ENCODE data around the gene RASGRP1.

RASGRP1 gene

DNA sequence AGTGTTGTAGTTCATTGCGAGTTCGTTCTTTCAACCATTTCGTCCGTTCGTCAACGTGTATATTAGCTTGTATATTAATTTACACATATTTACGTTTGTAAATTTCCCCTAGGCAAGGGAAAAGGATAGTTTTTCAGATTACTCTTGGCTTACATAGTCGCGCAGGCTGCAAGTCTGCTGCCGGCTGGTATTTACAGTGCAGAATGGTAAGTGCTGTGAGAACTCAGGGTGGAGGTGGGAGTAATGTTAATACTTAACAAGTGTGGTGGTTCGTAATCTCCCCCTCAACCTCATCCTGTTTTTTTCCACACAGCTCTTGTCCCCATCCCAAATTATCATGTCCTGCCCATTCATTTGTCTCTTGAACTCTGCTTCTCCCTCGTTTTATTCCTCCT, 109.9 kb downstream of the RASGRP1 start:
- no peak for DNase-seq

DNA sequence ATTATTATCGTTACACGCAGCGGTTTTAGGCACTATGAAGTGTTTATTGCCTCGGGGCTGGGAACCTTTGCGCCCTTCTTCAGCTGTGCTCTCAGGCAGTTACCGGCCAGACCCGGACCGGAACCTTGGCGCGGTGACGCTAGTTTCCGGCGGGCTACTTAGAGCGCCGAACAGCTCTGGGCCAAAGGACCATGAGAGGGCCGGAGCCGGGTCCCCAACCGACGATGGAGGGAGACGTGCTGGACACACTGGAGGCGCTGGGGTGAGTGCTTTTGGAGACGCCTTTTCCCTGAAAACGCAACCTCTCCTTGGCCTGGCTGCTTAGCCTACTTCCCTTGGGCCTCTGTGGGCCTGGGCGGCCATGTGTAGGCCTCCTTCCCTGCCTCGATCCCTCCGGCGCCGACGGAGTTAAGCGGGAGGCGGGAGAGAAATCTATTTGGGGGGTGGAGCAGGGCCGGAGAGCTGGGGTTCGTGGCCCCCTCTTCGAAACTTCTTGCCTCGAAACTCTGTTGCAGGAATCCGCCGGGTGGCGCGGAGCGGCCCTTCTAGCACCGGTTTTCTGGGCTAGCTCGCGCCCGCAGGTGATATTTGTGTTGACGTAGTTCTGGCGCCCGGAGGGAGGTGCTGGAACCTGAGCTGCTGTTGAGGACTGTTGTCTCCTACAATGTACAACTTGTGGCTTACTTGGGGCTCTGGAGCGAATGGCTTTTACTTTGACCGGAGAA, 110.5 kb downstream of the RASGRP1 start, which contains the start of gene FAM98B:
TSS of gene FAM98B (plus strand) at position 157 of the 725 bp plus-strand sequence. CDS start at position 192, 35 bp downstream.
- peak; percentile 69 for DNase-seq

DNA sequence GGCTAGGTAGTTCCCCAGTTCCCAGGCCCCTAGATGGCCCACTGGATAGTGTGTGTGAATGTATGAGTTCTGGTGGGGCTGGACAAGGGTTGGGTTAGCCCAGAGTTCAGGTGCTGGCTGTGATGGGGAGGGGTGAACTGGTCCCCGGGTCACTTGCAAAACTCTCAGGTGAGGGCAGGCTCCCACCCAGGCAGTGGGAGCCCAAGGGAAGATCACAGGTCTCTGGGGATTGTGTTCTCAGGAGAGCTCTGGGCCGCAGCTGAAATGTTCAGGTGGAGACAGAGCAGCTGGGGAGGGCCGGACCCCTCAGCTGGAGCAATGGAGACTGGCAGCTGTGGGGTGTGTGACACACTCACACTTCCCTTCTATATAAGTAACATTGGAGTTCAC, 123.5 kb downstream of the RASGRP1 start:
- no peak for DNase-seq

DNA sequence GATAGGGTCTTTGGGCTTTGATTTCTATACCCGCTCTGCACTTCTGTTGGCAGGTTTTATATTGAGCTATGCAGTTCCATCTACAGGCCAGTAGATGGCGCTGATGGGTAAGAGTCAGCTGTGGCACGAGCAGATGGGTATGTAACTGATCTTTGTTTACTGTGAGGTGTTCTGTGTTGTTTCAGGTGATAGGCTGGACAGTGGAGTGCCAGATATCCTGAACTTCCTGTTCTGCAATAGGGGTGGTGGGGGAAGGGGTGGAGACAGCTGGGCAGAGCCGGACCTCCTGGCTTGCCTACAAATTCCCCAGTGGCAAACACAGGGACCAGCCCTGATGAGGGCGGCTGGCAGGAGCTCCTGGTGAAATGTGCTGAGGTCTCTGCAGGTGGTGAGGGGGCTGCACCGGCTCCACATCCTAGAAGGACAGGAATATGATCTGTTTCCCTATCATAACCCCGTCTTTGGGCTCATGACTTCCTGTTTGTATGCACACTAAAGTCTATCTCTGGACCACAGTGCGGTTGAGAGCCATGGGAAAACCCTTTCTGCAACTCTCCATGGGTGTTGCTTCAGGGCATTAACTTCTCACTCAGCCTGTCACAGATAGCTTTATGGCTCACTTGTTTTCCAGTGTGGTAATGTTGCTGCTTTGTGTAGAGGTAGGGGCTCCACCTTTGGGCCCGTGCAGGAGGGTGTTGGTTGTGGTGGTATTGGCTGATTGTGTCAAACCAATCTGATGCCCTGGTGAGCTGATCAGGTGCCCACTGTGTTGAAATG, 124.1 kb downstream of the RASGRP1 start:
- DNase-seq = peak; percentile 88
